Fibroblast of villous mesenchyme (primary cell): Measurements from ENCODE around the gene ATP8B2. TPM values are rescaled to one million over a fixed set of nuclear protein-coding genes. Genes with fewer than 3 reads are reported as not detected.

Experiments
- DNase-seq: peaks from one replicate; pipeline ENCODE4 v3.0.0-alpha.2; 2010; ENCODE audit warnings: low read depth
- H3K4me3 ChIP-seq: 2 replicates; pipeline ENCODE4 v1.5.1; 2011; ENCODE audit warnings: low read depth, mild to moderate bottlenecking, low read length
- total RNA-seq: library from RNA; depleted of rRNA; stranded (reverse); fragments of >200 nt; gene quantifications from 2 replicates; pipeline ENCODE4 v1.2.3, GENCODE V29; 2012
- TF ChIP-seq, protein P1 (sequence below): IDR thresholded peaks from 2 replicates; pipeline ENCODE4 v1.5.1; 2012; ENCODE audit warnings: low read depth, mild to moderate bottlenecking, low read length; ENCODE audit not compliant: insufficient read depth

ATP8B2 gene
- total RNA-seq, 1 donor = 155 TPM

DNA sequence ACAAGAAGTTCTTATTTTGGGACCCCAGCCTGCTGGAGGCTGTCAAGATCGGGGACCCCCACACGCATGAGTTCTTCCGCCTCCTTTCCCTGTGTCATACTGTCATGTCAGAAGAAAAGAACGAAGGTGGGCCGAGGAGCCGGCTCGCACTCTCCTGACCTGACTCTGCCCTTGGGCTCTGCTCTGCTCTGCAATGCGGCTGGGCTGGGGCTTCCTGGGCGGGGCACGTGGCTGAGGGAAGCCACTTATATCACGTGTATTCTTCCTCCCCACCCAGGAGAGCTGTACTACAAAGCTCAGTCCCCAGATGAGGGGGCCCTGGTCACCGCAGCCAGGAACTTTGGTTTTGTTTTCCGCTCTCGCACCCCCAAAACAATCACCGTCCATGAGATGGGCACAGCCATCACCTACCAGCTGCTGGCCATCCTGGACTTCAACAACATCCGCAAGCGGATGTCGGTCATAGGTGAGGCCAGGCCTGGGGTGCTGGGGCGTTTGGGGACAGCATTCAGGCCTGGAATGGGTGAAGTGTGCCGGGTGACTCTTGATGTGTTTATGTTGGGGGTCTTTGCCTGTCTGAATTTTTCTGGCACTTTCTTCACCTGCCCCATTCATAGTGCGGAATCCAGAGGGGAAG lies 17.6 kb downstream of the ATP8B2 start:
- TF ChIP-seq, protein P1, sequence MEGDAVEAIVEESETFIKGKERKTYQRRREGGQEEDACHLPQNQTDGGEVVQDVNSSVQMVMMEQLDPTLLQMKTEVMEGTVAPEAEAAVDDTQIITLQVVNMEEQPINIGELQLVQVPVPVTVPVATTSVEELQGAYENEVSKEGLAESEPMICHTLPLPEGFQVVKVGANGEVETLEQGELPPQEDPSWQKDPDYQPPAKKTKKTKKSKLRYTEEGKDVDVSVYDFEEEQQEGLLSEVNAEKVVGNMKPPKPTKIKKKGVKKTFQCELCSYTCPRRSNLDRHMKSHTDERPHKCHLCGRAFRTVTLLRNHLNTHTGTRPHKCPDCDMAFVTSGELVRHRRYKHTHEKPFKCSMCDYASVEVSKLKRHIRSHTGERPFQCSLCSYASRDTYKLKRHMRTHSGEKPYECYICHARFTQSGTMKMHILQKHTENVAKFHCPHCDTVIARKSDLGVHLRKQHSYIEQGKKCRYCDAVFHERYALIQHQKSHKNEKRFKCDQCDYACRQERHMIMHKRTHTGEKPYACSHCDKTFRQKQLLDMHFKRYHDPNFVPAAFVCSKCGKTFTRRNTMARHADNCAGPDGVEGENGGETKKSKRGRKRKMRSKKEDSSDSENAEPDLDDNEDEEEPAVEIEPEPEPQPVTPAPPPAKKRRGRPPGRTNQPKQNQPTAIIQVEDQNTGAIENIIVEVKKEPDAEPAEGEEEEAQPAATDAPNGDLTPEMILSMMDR = no peak
- no peak for DNase-seq
- no peak overlapping the region for H3K4me3 ChIP-seq

- peak; percentile 43 for DNase-seq
- H3K4me3 ChIP-seq = no peak overlapping the region
- TF ChIP-seq, protein P1 = peak; percentile 65
Observed at GRCh38 chr1:154344977-154345837, 19.9 kb downstream of the ATP8B2 start.

- TF ChIP-seq, protein P1 = no peak
- no peak for DNase-seq
- H3K4me3 ChIP-seq = no peak overlapping the region
Observed at GRCh38 chr1:154346276-154346917, 21.1 kb downstream of the ATP8B2 start.

GRCh38 chr1:154347961-154348360 lies 22.6 kb downstream of the ATP8B2 start:
- H3K4me3 ChIP-seq = no peak overlapping the region
- DNase-seq = no peak
- TF ChIP-seq, protein P1 = no peak

GRCh38 chr1:154348429-154349076 lies 23.2 kb downstream of the ATP8B2 start:
- no peak overlapping the region for H3K4me3 ChIP-seq
- TF ChIP-seq, protein P1 = no peak
- DNase-seq = no peak

GRCh38 chr1:154349121-154349520 lies 23.8 kb downstream of the ATP8B2 start:
- TF ChIP-seq, protein P1 = no peak
- no peak for DNase-seq
- no peak overlapping the region for H3K4me3 ChIP-seq
